ENCODE measurements around the gene SMPDL3B. TPM values are rescaled to one million over a fixed set of nuclear protein-coding genes. Genes with fewer than 3 reads are reported as not detected.
A peak's percentile ranks its signal among the peaks of the same experiment; 100 is the strongest.

SMPDL3B gene
- total and polyA plus RNA-seq, 2 of the 4 experiments (the other 2 are of a cell fraction) = not detected

DNA sequence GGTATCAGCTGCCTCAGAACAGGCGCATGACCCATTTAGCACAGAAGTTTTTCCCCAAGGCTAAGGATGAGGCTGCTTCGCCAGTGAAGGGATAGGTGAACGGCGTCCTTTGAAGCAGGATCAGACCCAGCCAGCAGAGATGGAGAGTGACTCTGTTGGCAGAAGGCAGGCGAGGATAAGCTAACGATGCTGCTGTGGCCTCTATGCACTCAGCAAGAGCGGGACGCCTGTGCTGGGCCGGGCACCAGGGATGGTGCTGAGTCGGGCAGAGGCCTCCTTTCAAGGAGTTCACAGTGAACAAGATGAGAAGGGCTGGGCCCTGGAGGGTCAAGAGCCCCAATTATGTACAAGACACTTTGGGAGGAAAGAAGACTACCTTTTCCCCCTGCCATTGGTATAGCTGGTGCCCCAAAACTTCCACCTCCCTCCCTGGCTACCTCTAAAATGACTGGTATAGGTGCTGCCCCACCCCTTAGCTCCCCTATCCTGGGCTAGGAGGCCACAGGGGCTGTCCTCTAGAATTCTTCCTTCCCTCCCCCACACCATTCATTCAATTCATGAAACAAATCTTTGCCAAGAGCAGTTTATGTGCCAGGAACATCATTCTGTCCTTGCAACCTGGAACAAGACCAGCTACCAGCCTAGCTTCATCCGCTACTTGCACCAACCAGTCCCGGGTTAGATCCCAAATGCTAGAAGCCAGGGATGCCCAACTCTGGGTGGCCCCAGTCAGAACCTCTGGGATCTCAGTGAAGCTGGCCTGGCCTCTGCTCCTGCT, 32.5 kb downstream of the SMPDL3B start:
- H3K9ac ChIP-seq (ENCODE audit: low read depth, low read length) = no peak overlapping the region
- H4K5ac ChIP-seq (ENCODE audit: low read depth, low read length) = no peak overlapping the region
- dilution Hi-C loops (cut with HindIII; ENCODE audit: low sequenced_read_pairs, unreplicated experiment) = no loop called here
- H3K14ac ChIP-seq (replicated peaks; ENCODE audit: low read depth, low read length) = no peak overlapping the region
- intact Hi-C loops (cut with micrococcal nuclease) = no loop called here
- no peak overlapping the region for H2BK120ac ChIP-seq (ENCODE audit: low read depth, low read length)
- H3K4me3 ChIP-seq (ENCODE audit: insufficient read depth, low read depth, low read length) = no peak overlapping the region
- peaks cover 19% of the 10 kb centered on the region for H3K9me1 ChIP-seq (ENCODE audit: insufficient read depth, low read length)
- H2BK15ac ChIP-seq (ENCODE audit: low read depth, low read length) = 0 out of 3 replicates have a peak overlapping the region, but pooled peaks have one; percentile 21
- no peak overlapping the region for H2AFZ ChIP-seq (replicated peaks; ENCODE audit: low read length, poor library complexity)
- in situ Hi-C loops (cut with MboI; ENCODE audit: low sequenced_read_pairs) = no loop called here
- ChIA-PET CTCF (no interaction called here), POLR2A (ENCODE audit: unreplicated experiment) (no interaction called here)
- H3K4ac ChIP-seq (ENCODE audit: low read depth, low read length) = no peak overlapping the region; the same call in 1 of the 2 replicates
- no peak overlapping the region for H2AK5ac ChIP-seq (ENCODE audit: low read depth, low read length)
- H4K8ac ChIP-seq (ENCODE audit: low read depth in 2 of 2, low read length in 2 of 2) = no peak overlapping the region
- DNase-seq (no peak), ATAC-seq (ENCODE audit: low read depth) (no peak)
- H3K56ac ChIP-seq (ENCODE audit: extremely low read depth, insufficient read depth, low read length) = no peak overlapping the region
- 100% methylated on average over 5 of the region's 12 CpGs; no CpG with 5 or more reads in 1 of the 2 experiments for WGBS, 2 experiments (ENCODE audit: extremely low coverage in 2 of 2, insufficient read length in 1 of 2)
- H3K27me3 ChIP-seq (ENCODE audit: control insufficient read depth, insufficient read depth, low read length) = no peaks in the 10 kb centered on the region
- H3K36me3 ChIP-seq (ENCODE audit: control insufficient read depth, insufficient read depth, low read length) = peaks cover 28% of the 10 kb centered on the region; the same call in 1 of the 2 replicates
- H2AK9ac ChIP-seq (replicated peaks; ENCODE audit: low read depth, low read length, poor library complexity) = no peak overlapping the region
- H3K23ac ChIP-seq (ENCODE audit: low read depth, low read length) = no peak overlapping the region
- BruUV-seq (replicated peaks) = no TSS peak
- no peak overlapping the region for H4K91ac ChIP-seq (ENCODE audit: insufficient read depth, low read depth, low read length)
- no peak overlapping the region for H3K18ac ChIP-seq (ENCODE audit: low read depth, low read length)
- no peaks in the 10 kb centered on the region for H3K9me3 ChIP-seq (ENCODE audit: control insufficient read depth, insufficient read depth, low read length)
- no peaks in the 10 kb centered on the region for H4K20me1 ChIP-seq (ENCODE audit: insufficient read depth, low read length)
- H3K27ac ChIP-seq (ENCODE audit: insufficient read depth, low read length) = no peak overlapping the region
- no peak overlapping the region for H3K4me2 ChIP-seq (ENCODE audit: low read depth, low read length)
- H3K4me1 ChIP-seq (ENCODE audit: control insufficient read depth, insufficient read depth, low read length) = peaks cover 17% of the 10 kb centered on the region
- no peak for TF ChIP-seq CHD1 (IDR thresholded peaks at IDR 0.05; ENCODE audit: low read depth, low read length)
- TF ChIP-seq, protein P1, sequence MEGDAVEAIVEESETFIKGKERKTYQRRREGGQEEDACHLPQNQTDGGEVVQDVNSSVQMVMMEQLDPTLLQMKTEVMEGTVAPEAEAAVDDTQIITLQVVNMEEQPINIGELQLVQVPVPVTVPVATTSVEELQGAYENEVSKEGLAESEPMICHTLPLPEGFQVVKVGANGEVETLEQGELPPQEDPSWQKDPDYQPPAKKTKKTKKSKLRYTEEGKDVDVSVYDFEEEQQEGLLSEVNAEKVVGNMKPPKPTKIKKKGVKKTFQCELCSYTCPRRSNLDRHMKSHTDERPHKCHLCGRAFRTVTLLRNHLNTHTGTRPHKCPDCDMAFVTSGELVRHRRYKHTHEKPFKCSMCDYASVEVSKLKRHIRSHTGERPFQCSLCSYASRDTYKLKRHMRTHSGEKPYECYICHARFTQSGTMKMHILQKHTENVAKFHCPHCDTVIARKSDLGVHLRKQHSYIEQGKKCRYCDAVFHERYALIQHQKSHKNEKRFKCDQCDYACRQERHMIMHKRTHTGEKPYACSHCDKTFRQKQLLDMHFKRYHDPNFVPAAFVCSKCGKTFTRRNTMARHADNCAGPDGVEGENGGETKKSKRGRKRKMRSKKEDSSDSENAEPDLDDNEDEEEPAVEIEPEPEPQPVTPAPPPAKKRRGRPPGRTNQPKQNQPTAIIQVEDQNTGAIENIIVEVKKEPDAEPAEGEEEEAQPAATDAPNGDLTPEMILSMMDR (conservative IDR thresholded peaks at IDR 0.05; ENCODE audit: low read depth, low read length) = no peak
- TF ChIP-seq RCOR1 (IDR thresholded peaks at IDR 0.05; ENCODE audit: insufficient replicate concordance, low read length) = no peak
- no peak for TF ChIP-seq MAZ (IDR thresholded peaks at IDR 0.05; ENCODE audit: borderline replicate concordance, low read depth, low read length)
- no peak for TF ChIP-seq MXI1 (IDR thresholded peaks at IDR 0.05; ENCODE audit: borderline replicate concordance, low read depth, low read length)
- no peak for TF ChIP-seq MAFK (IDR thresholded peaks at IDR 0.05; ENCODE audit: low read depth, low read length)
- TF ChIP-seq FOS (IDR thresholded peaks at IDR 0.05; ENCODE audit: low read depth, low read length) = no peak
- no peak for TF ChIP-seq SMC3 (IDR thresholded peaks at IDR 0.05; ENCODE audit: low read depth, low read length)
- TF ChIP-seq RFX5 (IDR thresholded peaks at IDR 0.05; ENCODE audit: low read depth, low read length) = no peak
- TF ChIP-seq, protein P2, sequence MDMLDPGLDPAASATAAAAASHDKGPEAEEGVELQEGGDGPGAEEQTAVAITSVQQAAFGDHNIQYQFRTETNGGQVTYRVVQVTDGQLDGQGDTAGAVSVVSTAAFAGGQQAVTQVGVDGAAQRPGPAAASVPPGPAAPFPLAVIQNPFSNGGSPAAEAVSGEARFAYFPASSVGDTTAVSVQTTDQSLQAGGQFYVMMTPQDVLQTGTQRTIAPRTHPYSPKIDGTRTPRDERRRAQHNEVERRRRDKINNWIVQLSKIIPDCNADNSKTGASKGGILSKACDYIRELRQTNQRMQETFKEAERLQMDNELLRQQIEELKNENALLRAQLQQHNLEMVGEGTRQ (IDR thresholded peaks at IDR 0.05; ENCODE audit: low read depth, low read length) = no peak
- no peak for TF ChIP-seq RAD21 (IDR thresholded peaks at IDR 0.05; ENCODE audit: low read length)
- TF ChIP-seq POLR2A (IDR thresholded peaks at IDR 0.05; ENCODE audit: low read depth, low read length) = no peak
- TF ChIP-seq BHLHE40 (IDR thresholded peaks at IDR 0.05; ENCODE audit: low read depth, low read length) = no peak
- TF ChIP-seq CEBPB (IDR thresholded peaks at IDR 0.05; ENCODE audit: low read depth, low read length) = no peak
- no peak for TF ChIP-seq NFE2L2 (IDR thresholded peaks at IDR 0.05; ENCODE audit: low read depth, low read length)
- no peak overlapping the region for H2BK5ac ChIP-seq (ENCODE audit: low read depth, low read length, poor library complexity, severe bottlenecking)
- no peak overlapping the region for H2BK20ac ChIP-seq (ENCODE audit: low read depth, low read length)
- peaks cover 4 to 33% of the 10 kb centered on the region in 2 experiments; a peak in 3 of 4 replicates for H3K79me1 ChIP-seq (ENCODE audit: low read depth in 1 of 2, low read length in 2 of 2)

Measured in IMR-90 (cell line).